HepG2 (cell line): ENCODE data around the gene ECEL1. TPM values are rescaled to one million over a fixed set of nuclear protein-coding genes. Genes with fewer than 3 reads are reported as not detected.

Source experiments
- GTF3A ChIP-seq: sonication (generic); formaldehyde crosslinking; conservative IDR thresholded peaks from 2 replicates; pipeline ENCODE4 v1.4.0; 2020; ENCODE audit warnings: mild to moderate bottlenecking, missing genetic modification reagents
- MBNL3 ChIP-seq: fragments of 250-450 bp; sonication (Bioruptor Pico); conservative IDR thresholded peaks from 2 replicates; pipeline ENCODE4 v1.8.0; 2022; ENCODE audit warnings: mild to moderate bottlenecking, inconsistent platforms
- PCBP1 ChIP-seq: fragments of 200-400 bp; formaldehyde crosslinking; IDR thresholded peaks from 2 replicates; pipeline ENCODE4 v1.6.1; 2017; ENCODE audit warnings: mild to moderate bottlenecking, low read depth, low read length, borderline replicate concordance
- REPIN1 ChIP-seq: sonication (generic); formaldehyde crosslinking; IDR thresholded peaks from 2 replicates; pipeline ENCODE4 v1.8.0; 2022; ENCODE audit warnings: missing genetic modification reagents, low read depth, mild to moderate bottlenecking, borderline replicate concordance
- SMARCC2 ChIP-seq: fragments of 450-650 bp; IDR thresholded peaks from 2 replicates; pipeline ENCODE4 v1.6.1; 2017; ENCODE audit warnings: antibody characterized with exemption, mild to moderate bottlenecking
- STAG1 ChIP-seq: sonication (generic); formaldehyde crosslinking; IDR thresholded peaks from 2 replicates; pipeline ENCODE4 v1.4.0; 2020; ENCODE audit warnings: missing genetic modification reagents
- ZNF124 ChIP-seq: sonication (generic); formaldehyde crosslinking; IDR thresholded peaks from 2 replicates; pipeline ENCODE4 v1.4.0; 2020; ENCODE audit warnings: missing genetic modification reagents
- ZNF333 ChIP-seq: sonication (generic); formaldehyde crosslinking; IDR thresholded peaks from 2 replicates; pipeline ENCODE4 v1.4.0; 2020; ENCODE audit warnings: mild to moderate bottlenecking, missing genetic modification reagents, borderline replicate concordance
- ZSCAN9 ChIP-seq: IDR thresholded peaks from 2 replicates; pipeline ENCODE4 v1.6.1; 2016; ENCODE audit warnings: borderline replicate concordance
- polyA plus RNA-seq, 8 experiments: library from polyadenylated mRNA; depleted of rRNA in 3 of 8; stranded (reverse) in 7 of 8; unstranded in 1 of 8; fragments of >200 nt; fragmentation: Illumina TruSeq in 4 of 8; extraction: Trizol in 4 of 8; gene quantifications; 2 replicates each; pipeline versions ENCODE4 v1.2.1 to v1.2.3, GENCODE V29; 2011 to 2016; ENCODE audit warnings: low read depth in 4 of 8, missing spikeins in 1 of 8, mixed read lengths in 1 of 8; ENCODE audit not compliant: insufficient read depth in 1 of 8
- total RNA-seq, 5 experiments: library from RNA; depleted of rRNA; stranded (reverse); fragments of >200 nt; fragmentation: Illumina TruSeq; extraction: Trizol; gene quantifications; 2 replicates each; pipeline ENCODE4 v1.2.3, GENCODE V29; 2016; ENCODE audit warnings: low read depth in 1 of 5
- TF ChIP-seq, protein P1 (sequence below): sonication (generic); formaldehyde crosslinking; IDR thresholded peaks from 2 replicates; pipeline ENCODE4 v1.5.0; 2020; ENCODE audit warnings: mild to moderate bottlenecking, missing genetic modification reagents
- TF ChIP-seq, protein P2 (sequence below): IDR thresholded peaks from 2 replicates; pipeline ENCODE4 v1.6.1; 2016; ENCODE audit warnings: mild to moderate bottlenecking

Gene ECEL1
- total and polyA plus RNA-seq, 2 of the 13 experiments (the other 11 are each of a cell fraction or from before 2014, with no cell fraction given) = not detected

DNA sequence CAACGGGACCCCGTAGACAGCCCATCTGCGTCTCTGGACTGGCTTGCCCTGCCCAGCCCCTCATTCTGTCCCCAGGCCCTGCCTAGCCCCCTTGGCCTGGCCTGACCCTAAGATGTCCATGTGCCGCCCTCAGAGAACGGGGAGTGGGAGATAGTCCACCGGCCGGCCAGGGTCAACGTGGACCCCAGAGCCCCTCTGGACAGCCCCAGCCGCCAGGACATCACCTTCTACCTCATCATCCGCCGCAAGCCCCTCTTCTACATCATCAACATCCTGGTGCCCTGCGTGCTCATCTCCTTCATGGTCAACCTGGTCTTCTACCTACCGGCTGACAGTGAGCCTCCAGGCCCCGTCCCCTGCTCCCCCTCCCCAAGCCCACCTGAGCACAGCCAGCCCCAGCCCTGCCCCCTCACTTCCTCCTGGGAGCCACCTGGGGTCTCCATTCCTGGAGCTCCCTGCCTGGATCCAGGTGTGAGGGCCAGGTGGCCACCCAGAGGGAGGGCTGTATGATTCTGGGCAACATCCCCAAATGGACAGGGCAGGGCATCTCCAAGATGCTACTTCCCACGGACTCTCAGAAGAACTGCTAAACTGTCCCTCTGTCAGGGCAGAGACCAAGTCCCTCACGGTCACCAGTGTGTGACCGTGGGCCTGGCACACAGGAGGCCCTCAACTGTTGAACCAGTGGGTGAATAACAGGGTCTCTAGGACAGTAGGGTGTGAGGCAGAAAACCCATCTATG, 42.3 kb upstream of the ECEL1 start (continued):
- TF ChIP-seq, protein P1, sequence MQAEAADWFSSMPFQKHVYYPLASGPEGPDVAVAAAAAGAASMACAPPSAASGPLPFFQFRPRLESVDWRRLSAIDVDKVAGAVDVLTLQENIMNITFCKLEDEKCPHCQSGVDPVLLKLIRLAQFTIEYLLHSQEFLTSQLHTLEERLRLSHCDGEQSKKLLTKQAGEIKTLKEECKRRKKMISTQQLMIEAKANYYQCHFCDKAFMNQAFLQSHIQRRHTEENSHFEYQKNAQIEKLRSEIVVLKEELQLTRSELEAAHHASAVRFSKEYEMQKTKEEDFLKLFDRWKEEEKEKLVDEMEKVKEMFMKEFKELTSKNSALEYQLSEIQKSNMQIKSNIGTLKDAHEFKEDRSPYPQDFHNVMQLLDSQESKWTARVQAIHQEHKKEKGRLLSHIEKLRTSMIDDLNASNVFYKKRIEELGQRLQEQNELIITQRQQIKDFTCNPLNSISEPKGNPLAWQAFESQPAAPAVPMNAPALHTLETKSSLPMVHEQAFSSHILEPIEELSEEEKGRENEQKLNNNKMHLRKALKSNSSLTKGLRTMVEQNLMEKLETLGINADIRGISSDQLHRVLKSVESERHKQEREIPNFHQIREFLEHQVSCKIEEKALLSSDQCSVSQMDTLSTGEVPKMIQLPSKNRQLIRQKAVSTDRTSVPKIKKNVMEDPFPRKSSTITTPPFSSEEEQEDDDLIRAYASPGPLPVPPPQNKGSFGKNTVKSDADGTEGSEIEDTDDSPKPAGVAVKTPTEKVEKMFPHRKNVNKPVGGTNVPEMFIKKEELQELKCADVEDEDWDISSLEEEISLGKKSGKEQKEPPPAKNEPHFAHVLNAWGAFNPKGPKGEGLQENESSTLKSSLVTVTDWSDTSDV (CRISPR knock-in tag) = no peak
- TF ChIP-seq ZSCAN9 (CRISPR knock-in tag) = no peak
- TF ChIP-seq ZNF124 = no peak
- TF ChIP-seq SMARCC2 = no peak
- no peak for TF ChIP-seq GTF3A (CRISPR knock-in tag)
- TF ChIP-seq REPIN1 = no peak
- no peak for TF ChIP-seq MBNL3 (CRISPR knock-in tag)
- no peak for TF ChIP-seq ZNF333 (CRISPR knock-in tag)
- no peak for TF ChIP-seq STAG1 (CRISPR knock-in tag)
- TF ChIP-seq, protein P2, sequence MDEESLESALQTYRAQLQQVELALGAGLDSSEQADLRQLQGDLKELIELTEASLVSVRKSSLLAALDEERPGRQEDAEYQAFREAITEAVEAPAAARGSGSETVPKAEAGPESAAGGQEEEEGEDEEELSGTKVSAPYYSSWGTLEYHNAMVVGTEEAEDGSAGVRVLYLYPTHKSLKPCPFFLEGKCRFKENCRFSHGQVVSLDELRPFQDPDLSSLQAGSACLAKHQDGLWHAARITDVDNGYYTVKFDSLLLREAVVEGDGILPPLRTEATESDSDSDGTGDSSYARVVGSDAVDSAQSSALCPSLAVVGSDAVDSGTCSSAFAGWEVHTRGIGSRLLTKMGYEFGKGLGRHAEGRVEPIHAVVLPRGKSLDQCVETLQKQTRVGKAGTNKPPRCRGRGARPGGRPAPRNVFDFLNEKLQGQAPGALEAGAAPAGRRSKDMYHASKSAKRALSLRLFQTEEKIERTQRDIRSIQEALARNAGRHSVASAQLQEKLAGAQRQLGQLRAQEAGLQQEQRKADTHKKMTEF (CRISPR knock-in tag) = no peak
- TF ChIP-seq PCBP1 = no peak
